Central memory CD4-positive, alpha-beta T cell (primary cell): ENCODE data around the gene SUGP2.
A peak's percentile ranks its signal among the peaks of the same experiment; 100 is the strongest.

Source experiments
- DNase-seq: peaks from one replicate; pipeline ENCODE4 v3.0.0; 2022
- total RNA-seq, 3 experiments: gene quantifications; one replicate each; lab custom pipeline; 2026; lab: John Stamatoyannopoulos, UW

Gene SUGP2
- total RNA-seq: 114 to 239 (median 168) reads per million in 3 experiments

DNA sequence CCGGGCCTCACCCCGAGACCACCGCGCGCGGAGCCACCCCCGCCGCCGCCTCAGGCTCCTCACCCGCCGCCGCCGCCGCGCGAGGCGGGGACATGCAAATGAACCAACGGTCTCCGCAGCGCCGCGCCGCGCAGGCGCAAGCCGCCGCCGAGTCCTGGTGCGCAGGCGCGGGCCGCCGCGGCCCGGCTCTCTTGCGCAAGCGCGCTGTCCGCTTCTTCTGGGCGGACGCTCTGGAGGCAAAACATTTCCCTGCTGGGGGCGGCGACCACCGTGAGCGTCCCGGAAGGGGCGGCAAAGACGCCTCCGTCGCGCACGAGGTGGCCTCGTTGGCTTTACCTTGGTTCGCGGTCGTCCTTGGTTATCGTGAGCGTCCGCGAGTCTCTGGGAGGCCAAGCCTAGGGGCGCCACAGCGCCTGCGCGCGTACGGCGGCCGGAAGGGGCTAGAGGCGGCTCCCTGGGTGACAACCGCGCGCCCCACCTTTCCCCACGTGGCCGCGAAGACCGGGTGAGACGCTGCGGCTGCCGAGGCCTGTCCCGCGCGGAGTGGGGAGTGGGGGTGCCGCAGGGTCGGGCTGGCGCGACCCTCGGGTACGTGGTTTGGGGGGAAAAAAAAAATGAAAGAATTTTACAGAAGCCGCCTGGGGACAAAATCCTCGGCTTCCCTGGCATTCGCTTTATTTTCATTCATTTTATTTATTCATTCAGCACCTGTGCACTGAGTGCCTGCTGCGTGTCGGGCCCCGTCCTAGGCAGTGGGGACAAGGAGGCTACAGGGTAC lies at the start of gene SUGP2, which contains the start of gene ARMC6:
Gene SUGP2, minus strand, starts transcription at position 92 of the 778 bp plus-strand sequence. CDS start 2,446 bp downstream, outside the sequence.
Gene ARMC6, plus strand, starts transcription at position 178 of the 778 bp plus-strand sequence. CDS start 607 bp downstream, outside the sequence.
- DNase-seq: peak; percentile 92

GRCh38 chr19:19081642-19082151 lies 48.4 kb upstream of the SUGP2 start:
- no peak for DNase-seq

DNA sequence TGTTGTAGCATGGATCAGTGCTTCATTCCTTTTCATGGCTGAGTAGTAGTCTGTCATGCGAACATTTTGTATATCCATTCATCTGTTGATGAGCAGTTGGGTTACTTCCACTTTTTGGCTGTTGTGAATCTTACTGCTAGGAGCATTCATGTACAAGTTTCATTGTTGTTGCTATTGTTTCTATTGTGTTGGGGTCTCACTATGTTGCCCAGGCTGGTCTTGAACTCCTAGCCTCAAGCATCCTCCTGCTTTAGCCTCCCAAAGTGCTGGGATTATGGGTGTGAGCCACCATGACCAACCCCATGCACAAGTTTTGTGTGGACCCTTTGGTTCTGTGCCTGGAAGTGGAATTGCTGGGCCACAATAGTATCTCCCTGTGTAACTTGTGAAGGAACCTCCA lies 46.3 kb upstream of the SUGP2 start:
- DNase-seq: no peak

GRCh38 chr19:19078801-19079200 lies 45.5 kb upstream of the SUGP2 start:
- no peak for DNase-seq

DNA sequence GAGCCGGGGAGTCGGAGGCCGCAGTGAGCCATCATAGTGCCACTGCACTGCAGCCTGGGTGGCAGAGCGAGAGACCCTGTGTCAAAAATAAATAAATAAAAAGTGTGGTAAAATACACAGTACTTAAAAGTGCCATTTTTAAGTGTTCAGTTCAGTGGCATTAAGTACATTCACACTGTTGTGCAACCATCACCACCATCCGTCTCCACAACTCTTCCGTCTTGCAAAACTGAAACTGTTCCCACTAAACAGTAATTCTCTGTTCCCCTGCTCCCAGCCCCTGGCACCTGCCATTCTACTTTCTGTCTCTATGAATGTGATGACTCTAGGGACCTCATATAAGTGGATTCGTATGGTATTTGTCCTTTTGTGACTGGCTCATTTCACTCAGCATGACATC lies 43.8 kb upstream of the SUGP2 start:
- no peak for DNase-seq

- DNase-seq: no peak
Observed at GRCh38 chr19:19076476-19076875, 43.2 kb upstream of the SUGP2 start.

- DNase-seq: no peak
Observed at GRCh38 chr19:19075126-19075525, 41.8 kb upstream of the SUGP2 start.

DNA sequence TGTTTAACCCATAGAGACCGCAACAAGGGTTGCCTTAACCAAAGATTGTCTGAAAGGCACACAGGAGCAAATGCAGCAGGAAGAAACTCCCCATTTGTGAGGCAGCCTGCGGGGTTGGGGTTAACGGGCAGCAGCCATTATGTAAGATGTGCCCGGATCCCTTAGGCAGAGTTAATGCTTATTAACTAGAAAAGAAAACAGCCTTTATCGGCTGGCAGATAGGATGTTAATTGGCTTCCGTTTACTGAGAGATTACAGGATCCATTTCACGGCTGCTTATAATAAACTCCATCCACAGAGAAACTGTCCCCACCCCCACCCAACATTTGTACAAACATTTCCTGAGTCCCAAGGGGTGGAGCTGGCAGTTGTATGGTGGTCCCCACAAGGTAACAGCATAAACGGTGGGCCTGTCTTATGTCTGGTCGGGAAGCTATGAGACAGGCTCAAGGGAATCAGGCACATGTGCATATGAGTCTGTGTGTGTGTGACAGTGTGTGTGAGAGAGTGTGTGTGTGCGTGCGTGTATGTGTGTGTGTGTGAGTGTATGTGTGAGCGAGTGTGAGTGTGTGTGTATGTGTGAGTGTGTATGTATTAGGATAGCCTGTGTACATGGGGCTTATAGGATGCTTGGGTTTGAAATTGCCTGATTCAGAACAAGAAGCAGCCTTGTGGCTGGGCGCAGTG lies 41.0 kb upstream of the SUGP2 start:
- DNase-seq: no peak

DNA sequence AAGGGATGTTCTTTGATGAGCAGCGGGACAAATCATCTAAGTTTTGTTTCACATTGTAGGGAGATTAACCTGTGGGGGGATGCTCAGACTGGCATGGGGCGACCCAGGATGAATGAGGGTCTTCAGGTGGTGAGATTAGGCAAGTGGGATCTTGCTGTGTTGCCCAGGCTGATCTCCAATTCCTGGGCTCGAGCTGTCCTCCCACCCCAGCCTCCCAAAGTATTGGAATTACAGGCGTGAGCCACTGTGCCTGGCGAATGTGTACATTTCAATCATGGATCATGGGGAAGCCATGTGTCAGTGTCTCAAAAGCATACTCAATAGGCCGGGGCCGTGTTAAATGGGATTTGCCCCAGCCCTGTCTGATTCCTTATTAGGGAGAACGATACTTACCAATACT lies 38.6 kb upstream of the SUGP2 start:
- no peak for DNase-seq

GRCh38 chr19:19068659-19069654 lies 35.6 kb upstream of the SUGP2 start:
- DNase-seq: no peak

GRCh38 chr19:19067276-19068072 lies 34.2 kb upstream of the SUGP2 start:
- no peak for DNase-seq

DNA sequence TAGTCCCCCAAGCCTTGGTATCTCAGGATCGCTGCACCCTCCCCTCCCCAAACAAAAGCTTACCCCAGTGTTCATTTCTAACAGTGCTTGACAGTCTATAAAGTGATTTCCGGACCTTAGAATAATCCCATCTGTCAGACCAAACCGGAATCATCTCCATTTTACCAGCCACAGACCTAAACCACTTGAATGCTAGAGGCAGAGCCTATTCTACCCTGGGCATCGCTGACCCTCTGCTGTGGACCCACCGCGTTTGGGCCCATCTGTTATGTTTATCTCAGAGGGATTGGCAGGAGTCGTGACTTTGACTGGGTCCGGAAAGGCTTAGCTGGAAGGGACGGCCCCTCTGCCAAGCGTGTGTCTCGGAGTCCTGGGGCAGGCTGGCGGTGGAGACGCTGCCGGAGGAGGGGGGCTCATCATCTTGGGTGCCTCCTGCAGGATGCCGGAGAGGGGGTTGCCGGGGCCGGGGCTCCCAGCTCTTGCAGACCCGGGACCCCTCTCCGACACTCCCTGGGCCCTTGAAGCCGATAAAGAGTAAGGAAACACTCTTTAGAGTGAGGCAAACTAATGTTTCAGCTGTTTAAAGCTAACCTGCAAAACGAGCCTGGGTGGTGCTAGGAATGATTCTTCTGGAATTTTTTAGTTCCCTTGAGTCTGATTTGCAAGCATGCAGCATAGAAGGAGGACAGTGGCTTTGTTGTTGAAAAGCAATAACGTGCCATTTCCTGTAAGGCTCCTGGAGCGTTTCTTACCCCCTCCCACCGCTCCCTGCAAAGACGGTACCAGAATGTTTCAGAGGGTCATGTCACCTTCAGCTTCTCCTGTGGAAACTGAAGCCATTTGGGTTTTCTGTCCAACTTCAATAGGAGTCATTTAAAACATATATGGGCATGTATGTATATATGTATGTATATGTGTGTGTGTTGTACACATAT lies 31.8 kb upstream of the SUGP2 start:
- peak; percentile 21 for DNase-seq

DNA sequence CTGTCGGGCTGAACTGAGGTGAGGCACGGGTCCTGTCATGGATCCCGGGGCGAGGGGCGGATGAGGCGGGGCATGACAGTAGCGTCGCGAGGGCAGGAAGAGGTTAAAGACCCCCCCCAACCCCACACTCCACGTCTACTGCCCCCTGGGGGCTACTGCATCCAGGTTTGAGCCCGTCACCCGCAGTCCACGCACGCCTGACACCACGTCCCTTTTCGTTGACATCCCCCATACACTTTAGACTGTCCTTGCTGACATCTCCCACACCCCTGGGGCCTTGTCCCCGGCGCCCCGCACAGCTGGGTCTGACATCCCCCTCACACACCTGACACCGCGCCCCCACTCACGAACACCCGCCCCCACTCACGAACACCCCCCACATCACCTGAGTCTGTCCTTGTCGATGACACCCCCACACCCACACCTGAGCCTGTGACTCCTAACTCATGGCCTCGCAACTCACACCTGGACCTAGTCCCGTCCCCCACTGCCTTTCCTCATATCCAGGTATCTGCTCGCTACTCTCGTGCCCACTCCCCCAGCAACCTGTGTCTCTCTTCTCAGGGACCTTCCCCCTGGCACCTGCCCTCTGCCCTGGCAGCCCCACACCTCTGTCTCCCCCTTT lies 30.9 kb upstream of the SUGP2 start:
- DNase-seq: no peak

DNA sequence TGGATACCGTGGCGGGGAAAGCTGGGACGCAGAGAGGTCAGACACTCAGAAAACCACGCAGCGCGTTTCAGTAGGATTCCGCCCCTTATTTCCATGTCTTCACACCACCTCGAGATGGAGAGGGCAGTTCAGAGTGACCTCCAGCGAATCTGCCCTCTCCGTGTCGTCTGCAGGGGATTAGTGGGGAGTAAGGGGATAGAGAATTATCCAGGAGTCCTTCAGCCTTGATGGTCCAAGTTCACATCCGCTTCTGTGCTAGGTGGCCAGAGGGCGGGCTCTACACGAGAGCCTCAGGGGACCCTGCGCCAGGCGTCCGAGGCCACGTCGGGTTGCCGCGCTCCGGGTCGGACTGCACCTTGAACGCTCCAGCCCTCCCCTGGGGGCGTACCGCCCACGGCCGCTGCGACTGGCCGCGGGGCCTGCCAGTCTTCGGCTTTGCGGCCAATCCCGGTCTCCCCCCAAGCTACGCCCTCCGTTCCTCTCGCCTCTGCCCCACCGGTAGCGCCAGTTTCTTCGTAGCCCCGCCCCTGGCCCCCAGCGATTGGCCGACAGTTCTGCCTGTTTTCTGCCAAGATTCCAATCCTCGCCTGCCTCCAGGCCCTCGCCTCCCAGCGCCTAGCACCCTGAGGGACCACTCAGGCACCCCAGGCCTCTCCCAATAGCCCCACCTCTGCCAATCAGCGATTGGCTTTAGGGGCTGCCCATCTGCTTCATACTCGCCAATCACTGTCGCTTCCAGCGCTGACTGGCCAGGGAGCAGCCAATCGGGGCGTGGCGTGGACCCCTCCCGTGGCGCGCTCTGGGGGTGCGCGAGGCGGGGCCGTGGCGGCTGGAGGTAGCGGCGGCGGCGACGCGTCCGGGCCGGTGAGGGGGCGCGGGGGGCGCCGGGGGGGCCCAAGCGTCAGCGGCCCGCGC lies 30.1 kb upstream of the SUGP2 start, which contains the start of gene SLC25A42:
Gene SLC25A42, plus strand, starts transcription at position 812 of the 915 bp plus-strand sequence. CDS start 32,131 bp downstream, outside the sequence.
- peak; percentile 100 for DNase-seq

GRCh38 chr19:19062454-19063182 lies 29.3 kb upstream of the SUGP2 start:
- no peak for DNase-seq

- no peak for DNase-seq
Observed at GRCh38 chr19:19061506-19061905, 28.2 kb upstream of the SUGP2 start.

DNA sequence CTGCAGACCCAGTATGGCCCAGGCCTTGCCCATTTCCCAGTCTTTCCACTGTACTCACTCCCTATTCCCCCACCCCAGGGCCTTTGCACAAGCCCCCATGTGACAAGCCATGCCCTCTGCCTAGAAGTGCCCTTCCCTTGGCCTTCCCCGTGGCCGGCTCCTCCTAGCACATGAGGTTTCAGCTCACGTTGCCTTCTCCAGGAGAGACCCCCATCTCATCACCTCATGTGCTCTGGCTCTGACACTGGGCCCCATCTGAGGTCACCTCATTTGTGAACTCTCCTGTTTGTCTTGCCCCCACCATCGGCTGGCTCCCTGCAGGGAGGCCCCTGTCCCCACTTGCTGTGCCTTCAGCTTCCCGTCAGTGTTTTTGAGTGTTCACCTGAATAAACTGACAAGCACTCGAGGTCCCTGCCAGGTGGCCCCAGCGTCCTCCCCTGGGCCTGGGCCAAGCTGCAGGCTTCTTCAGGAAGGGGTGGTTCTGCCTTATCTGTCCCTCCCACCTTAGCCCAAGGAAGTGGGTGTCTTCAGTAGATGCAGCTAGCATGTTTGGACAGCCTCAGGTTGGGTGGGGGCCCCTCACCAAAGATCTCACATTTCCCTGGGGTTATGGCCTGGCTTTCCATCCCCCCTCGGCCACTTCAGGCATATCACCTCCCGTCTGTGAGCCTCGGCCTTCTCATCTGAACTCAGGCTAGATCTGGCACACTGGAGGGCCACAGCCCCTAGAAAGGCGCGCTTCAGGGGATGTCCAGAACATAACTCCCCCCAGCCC lies 26.7 kb upstream of the SUGP2 start:
- DNase-seq: no peak
